ENCODE measurements around the gene CCHCR1.
"Not testable (repeated sequence)": the region's sequence is repeated elsewhere in the genome, so short reads cannot be mapped to it uniquely, and the experiment has no call there.

CCHCR1 gene

GRCh38 chr6:31186052-31186734 lies 28.6 kb upstream of the CCHCR1 start:
- peak in 2 of 10 donors; percentile 24 to 62 for DNase-seq
- intact Hi-C loops (cut with DNase I): no loop called here

GRCh38 chr6:31185695-31186051 lies 28.1 kb upstream of the CCHCR1 start:
- intact Hi-C loops (cut with DNase I); DNase-seq: not testable (repeated sequence)

- peak in 1 of 10 donors; percentile 24 for DNase-seq
- intact Hi-C loops (cut with DNase I): not testable (repeated sequence)
Observed at GRCh38 chr6:31183859-31184258, 26.3 kb upstream of the CCHCR1 start.

- intact Hi-C loops (cut with DNase I): not testable (repeated sequence)
- peak in 1 of 10 donors; percentile 5 for DNase-seq
Observed at GRCh38 chr6:31183287-31183686, 25.7 kb upstream of the CCHCR1 start.

DNA sequence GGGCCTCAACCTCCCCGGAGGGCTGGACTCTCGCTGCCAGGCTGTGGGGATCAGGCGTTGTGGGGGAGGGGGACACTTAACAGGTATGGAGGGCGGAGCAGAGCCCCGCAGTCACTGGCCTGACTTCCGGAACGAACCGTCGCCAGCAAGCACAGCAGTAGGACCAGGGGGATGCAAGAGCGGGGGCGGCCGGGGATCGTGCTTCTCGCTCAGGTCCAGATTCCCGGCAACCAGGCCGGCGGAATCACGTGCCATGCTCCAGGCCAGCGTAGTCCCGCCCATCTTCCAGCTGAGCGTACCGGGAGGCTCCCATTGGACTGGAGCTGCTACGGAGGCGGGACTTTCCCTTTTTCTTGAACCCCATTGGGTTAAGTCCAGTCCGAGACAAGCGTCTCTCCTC lies 22.9 kb upstream of the CCHCR1 start:
- intact Hi-C loops (cut with DNase I): no loop called here
- DNase-seq: peak in 8 of 10 donors; percentile 40 to 93 (median 62)

DNA sequence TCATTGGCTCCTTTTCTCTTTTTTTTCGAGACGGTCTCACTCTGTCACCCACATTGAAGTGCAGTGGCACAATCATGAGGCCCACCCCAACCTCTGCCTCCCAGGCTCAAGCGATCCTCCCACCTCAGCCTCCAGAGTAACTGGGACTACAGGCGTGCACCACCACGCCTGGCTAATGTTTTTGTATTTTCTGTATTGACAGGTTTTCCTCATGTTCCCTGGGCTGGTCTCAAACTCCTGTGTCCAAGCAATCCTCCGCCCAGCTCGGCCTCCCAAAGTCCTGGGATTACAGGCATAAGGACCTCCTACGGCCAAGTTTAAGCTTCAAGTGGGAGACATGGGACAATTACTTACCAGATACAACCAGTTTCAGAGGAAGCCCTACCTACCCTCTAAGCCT lies 22.3 kb upstream of the CCHCR1 start:
- intact Hi-C loops (cut with DNase I): no loop called here
- DNase-seq: peak in 1 of 10 donors; percentile 6

DNA sequence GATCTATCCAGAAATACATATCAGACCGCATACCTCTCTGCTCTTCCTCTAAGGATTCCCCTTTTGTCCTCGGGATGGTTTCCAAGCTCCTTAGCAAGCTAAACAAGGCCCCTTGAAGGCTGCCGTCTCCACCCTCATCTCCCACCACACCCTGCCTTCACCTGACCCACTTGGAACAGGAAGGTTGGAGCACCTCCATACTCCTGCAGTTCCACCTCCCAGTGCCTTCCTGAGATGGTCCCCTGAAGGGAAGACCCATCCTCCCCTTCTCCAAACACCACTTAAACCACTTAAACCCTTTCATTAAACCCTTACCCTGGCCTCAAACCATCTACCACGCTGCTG lies 21.4 kb upstream of the CCHCR1 start:
- intact Hi-C loops (cut with DNase I): no loop called here
- peak in 1 of 10 donors; percentile 36 for DNase-seq

DNA sequence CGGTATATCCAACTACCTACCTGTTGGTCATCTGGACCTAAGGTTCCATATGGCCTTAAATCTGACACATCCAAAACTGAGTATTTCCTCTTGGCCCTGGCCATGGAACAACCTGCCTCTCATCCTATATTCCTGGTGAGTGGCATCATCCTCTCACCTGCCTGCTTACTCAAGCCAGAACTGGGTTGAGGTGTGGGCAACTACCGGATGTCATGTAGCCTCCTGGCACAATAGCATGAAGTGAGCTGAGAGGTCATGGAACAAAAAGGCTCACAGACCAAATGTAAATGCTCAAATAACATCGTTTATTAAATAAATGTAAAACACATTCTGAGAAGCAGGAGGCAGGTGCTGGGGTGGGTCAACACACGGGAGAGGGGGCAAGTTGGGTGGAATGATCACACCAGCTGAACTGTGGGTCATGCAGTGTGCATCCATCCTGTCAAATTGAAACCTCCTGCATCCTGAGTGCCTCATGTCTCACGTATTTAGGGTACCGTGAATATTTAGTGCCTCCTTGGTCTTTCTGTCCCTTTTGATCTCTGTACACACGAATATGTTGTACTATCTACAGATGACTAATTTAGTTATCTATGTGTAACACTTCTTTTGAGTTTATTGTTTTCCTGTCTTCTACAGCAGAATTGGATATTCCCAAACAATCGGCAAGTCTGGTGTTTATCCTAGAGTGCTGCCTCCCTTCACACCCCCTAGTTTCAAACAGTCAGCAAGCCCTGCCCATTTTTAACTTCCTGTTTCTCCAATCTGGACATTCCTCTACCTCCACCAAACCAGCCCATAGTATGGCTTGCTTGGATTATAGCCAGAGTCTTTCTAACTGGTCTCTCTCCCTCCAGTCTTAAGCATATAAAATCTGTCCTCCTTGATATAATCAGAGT lies 20.8 kb upstream of the CCHCR1 start:
- DNase-seq: peak in 2 of 10 donors; percentile 5 to 9
- intact Hi-C loops (cut with DNase I): no loop called here

- intact Hi-C loops (cut with DNase I): no loop called here
- DNase-seq: peak in 1 of 10 donors; percentile 70
Observed at GRCh38 chr6:31175971-31176370, 18.4 kb upstream of the CCHCR1 start.

DNA sequence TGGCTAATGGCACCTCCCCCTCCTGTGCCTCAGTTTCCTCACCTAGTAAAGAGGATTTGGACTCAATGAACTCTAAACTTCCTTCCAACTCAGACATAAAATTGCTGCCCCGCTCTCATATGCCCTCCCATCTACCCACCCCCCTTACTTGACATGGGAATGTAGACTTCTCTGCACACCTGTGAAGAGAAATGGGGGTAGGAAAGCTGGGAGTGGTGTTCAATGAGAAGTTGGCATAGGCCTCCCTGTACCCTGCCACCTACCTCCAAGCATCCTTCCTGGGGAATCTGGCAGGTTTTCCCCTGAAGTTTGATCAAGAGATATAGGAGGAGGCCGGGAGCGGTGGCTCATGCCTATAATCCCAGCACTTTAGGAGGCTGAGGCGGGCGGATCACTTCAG lies 16.8 kb upstream of the CCHCR1 start:
- peak in 1 of 10 donors; percentile 66 for DNase-seq
- intact Hi-C loops (cut with DNase I): no loop called here

- peak in 1 of 10 donors; percentile 38 for DNase-seq
- intact Hi-C loops (cut with DNase I): no loop called here
Observed at GRCh38 chr6:31173406-31173805, 15.8 kb upstream of the CCHCR1 start.

DNA sequence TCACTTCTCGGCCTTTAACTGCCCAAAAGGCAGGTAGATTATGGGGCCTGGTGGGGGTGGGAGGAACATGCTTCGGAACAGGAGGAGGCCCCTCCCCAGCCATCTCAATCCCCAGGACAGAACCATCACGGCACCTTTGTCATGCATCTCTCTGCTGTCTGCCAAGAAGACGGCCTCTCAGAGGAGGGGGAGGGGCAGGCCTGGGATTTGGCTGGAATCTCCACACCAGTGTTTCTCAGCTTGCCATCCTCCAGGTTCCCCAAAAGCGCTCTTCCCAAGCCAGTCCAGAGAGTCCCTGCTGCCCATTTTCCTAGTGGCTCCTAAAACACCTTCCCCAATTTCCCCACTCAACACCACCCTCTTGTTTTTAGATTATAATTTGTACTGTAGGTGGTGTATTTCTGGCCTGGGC lies 15.4 kb upstream of the CCHCR1 start:
- peak in 1 of 10 donors; percentile 16 for DNase-seq
- intact Hi-C loops (cut with DNase I): no loop called here

GRCh38 chr6:31171931-31172905 lies 14.6 kb upstream of the CCHCR1 start:
- peak in 1 of 10 donors; percentile 49 for DNase-seq
- intact Hi-C loops (cut with DNase I): no loop called here

- DNase-seq: peak in 1 of 10 donors; percentile 70
Observed at GRCh38 chr6:31170987-31171671, 13.5 kb upstream of the CCHCR1 start.

DNA sequence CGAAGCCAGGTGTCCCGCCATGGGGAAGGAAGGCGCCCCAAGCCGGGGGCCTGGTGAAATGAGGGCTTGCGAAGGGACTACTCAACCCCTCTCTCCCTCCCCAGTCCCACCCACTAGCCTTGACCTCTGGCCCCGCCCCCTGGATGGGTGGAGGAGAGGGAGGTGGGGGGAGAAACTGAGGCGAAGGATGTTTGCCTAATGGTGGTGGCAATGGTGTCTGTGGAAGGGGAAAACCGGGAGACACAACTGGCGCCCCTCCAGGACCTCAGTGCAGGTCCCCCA lies 12.9 kb upstream of the CCHCR1 start, which contains the start of gene POU5F1:
Gene POU5F1 (minus strand): TSS at position 83 of the 282 bp plus-strand sequence. CDS start 62 bp downstream, at position 21.
- intact Hi-C loops (cut with DNase I): no loop called here
- peak in 1 of 10 donors; percentile 18 for DNase-seq

More at GRCh38 chr6:31170987-31171671, 13.5 kb upstream of the CCHCR1 start:
- intact Hi-C loops (cut with DNase I): no loop called here

DNA sequence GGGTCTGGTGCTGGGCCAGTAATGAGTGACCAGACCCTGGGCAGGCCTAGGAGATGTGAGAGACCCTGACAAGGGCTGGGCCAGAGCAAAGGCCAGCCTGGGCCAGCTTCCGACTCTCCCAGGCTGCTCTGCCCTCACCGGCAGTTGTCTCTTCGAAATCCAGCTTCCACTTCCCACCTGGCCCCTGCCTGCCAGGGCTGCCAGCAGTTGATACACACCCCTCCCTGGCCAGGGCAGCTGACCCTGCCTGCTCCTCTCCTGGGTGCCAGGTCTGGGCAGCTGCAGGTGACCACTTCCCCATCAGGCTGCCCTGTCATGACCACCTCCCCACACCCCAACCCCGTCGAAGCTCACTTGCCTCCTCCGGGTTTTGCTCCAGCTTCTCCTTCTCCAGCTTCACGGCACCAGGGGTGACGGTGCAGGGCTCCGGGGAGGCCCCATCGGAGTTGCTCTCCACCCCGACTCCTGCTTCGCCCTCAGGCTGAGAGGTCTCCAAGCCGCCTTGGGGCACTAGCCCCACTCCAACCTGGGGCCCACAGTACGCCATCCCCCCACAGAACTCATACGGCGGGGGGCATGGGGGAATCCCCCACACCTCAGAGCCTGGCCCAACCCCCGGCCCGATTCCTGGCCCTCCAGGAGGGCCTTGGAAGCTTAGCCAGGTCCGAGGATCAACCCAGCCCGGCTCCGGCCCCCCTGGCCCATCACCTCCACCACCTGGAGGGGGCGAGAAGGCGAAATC lies 12.4 kb upstream of the CCHCR1 start:
- intact Hi-C loops (cut with DNase I): not testable (repeated sequence)
- DNase-seq: peak in 1 of 10 donors; percentile 72

DNA sequence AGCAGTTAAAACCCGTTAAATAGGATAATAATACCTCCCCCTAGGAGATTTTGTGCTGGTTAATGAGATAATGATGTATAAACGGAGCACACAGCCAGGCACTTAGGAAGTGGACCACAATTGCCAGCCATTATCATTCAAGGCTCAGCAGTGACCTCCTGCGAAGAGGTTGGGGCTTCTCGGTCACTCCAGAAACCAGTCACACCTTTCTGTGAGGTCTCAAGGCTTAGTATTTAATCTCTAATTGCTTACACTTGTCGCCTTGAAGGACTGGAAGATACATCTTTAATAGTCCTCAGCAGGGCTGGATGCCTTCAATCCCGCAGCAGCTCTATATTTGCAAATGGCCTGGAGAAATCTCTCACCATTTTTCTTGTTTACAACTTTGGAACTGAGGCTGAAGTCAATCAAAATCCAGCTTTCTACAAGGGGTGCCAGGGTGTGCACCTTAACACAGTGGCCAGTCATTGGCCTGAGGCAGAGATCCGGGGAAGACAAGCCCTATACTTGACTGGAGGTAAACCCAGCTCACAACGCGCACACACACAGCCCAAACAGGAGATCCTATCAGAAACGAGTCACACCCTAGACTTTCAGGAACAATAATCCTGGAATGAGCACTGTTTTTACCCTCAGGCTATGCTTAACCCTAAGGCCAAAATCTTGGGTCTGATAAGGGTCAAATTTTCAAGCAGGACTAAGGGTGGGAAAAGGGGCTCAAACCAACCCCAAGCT lies 11.7 kb upstream of the CCHCR1 start:
- peak in 1 of 10 donors; percentile 24 for DNase-seq
- intact Hi-C loops (cut with DNase I): no loop called here

DNA sequence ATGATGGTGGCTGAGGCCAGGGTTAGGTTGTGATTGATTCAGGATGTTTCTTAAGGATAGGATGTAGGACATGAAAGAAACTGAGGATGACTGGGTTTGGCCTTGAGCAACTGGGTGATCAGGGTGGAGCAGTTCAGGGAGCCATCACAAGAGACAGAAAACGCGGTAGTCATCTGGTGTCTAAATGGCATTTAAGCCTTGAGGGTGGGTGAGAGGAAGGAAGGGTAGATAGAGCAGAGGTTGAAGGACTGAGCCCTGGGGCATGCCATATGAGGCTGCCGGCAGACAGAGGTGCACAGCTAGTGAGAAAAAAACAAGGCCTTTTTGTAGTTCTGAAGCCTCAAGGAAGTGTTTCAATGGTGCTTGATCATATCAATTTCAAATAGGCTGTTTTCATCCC lies 11.0 kb upstream of the CCHCR1 start:
- intact Hi-C loops (cut with DNase I): no loop called here
- peak in 1 of 10 donors; percentile 9 for DNase-seq

DNA sequence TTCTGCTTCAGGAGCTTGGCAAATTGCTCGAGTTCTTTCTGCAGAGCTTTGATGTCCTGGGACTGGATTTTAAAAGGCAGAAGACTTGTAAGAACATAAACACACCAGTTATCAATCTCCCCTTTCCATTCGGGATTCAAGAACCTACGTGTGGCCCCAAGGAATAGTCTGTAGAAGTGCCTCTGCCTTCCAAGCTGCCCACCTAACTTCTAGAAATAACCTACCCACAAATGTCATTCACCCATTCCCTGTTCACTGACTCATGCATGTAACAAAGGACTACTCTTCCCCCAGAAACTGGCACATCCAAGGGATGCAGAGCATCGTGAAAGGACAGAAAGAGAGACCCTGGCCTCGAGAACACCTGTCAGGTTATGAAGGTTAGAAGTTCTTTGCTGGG lies 8.4 kb upstream of the CCHCR1 start:
- DNase-seq: peak in 1 of 10 donors; percentile 6
- intact Hi-C loops (cut with DNase I): no loop called here

Measured in posterior cingulate gyrus (tissue), 11 donors.